ENCODE data around the gene F2R. TPM values are rescaled to one million over a fixed set of nuclear protein-coding genes. Genes with fewer than 3 reads are reported as not detected.
A peak's percentile ranks its signal among the peaks of the same experiment; 100 is the strongest.

F2R gene
- total RNA-seq, 1 experiment from 2014 or later, result 16.9 TPM

DNA sequence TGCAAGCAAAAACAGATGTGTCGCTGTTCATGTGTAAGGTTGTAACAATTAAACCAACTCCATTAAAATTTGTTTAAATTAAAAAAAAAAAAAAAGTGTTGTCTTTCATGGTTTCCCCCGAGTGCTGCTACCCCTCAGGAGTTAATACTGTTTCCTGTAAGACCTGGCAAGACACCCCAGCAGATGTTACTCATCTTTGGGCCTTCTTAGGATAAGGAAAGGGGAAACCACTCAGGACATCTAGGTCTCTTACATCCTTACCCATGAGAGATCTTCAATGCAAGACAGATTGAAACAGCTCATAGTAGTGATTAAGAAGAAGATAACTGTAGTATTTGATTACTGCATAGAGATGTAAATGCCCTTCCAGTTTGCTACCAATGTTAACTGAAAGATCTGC, 33.5 kb upstream of the F2R start:
- no peaks in the 10 kb centered on the region for H3K27me3 ChIP-seq (ENCODE audit: low read length)
- TF ChIP-seq, protein P1, sequence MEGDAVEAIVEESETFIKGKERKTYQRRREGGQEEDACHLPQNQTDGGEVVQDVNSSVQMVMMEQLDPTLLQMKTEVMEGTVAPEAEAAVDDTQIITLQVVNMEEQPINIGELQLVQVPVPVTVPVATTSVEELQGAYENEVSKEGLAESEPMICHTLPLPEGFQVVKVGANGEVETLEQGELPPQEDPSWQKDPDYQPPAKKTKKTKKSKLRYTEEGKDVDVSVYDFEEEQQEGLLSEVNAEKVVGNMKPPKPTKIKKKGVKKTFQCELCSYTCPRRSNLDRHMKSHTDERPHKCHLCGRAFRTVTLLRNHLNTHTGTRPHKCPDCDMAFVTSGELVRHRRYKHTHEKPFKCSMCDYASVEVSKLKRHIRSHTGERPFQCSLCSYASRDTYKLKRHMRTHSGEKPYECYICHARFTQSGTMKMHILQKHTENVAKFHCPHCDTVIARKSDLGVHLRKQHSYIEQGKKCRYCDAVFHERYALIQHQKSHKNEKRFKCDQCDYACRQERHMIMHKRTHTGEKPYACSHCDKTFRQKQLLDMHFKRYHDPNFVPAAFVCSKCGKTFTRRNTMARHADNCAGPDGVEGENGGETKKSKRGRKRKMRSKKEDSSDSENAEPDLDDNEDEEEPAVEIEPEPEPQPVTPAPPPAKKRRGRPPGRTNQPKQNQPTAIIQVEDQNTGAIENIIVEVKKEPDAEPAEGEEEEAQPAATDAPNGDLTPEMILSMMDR (conservative IDR thresholded peaks at IDR 0.05; ENCODE audit: low read depth, low read length), result no peak
- TF ChIP-seq EZH2 (IDR thresholded peaks at IDR 0.05; ENCODE audit: low read length, unreplicated experiment), result no peak
- TF ChIP-seq EZH2phosphoT487 (IDR thresholded peaks at IDR 0.05; ENCODE audit: borderline replicate concordance, low read length), result no peak
- CTCF ChIA-PET, result no interaction called here

DNA sequence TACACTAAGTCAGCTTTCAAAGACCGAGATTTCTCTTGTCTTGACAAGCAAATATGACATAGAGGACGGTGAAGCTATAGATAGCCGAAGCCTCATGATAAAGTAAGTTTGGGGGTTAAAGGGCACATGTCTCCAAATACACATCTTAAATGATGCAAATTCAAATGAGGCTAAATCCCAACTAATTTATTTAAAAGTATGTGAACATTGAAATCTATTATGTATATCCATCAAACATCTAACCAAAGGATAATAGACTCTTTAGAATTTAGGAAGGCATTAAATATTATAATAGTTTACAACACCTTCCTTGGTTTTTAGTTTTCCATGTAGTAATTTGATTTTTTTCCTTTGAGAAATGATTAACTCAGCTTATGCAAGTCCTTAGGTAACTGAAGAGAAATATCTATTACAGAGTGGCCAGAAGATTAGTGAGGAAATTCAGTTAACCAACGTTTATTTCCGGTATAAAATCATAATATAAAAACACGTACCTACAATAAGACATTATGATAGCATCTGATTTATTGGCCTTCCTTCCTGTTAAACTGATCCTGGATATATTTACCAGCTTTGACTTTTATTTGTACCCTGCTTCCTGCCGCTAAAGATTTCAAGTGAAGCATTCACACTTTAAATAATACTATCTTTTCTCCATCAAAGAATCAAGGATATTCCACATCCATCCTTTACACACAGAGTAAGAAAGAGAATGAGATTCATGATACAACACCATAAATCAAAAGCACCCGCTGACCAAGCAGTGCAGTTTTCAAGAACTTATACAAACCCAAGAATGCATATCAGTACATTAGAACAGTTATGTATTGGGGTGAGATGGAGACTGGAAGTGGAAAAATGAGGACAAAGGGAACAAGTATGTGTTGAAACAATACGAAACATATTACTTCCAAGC, 31.9 kb upstream of the F2R start:
- TF ChIP-seq EZH2 (IDR thresholded peaks at IDR 0.05; ENCODE audit: low read length, unreplicated experiment) (no peak), EZH2phosphoT487 (IDR thresholded peaks at IDR 0.05; ENCODE audit: borderline replicate concordance, low read length) (no peak)
- TF ChIP-seq, protein P1 (conservative IDR thresholded peaks at IDR 0.05; ENCODE audit: low read depth, low read length), result no peak
- no peak overlapping the region for H3K9ac ChIP-seq (ENCODE audit: low read length)
- H3K9me2 ChIP-seq (replicated peaks; ENCODE audit: low read length), result no peaks in the 10 kb centered on the region
- no peaks in the 10 kb centered on the region for H3K36me3 ChIP-seq (ENCODE audit: low read depth, low read length)
- no peaks in the 10 kb centered on the region for H3K27me3 ChIP-seq (ENCODE audit: low read length)
- no peaks in the 10 kb centered on the region for H3K9me3 ChIP-seq (ENCODE audit: low read length)
- H2AFZ ChIP-seq (ENCODE audit: low read length), result no peak overlapping the region; the same call in 1 of the 2 replicates
- TSS peak; percentile 68 for BruUV-seq (replicated peaks)
- no peaks in the 10 kb centered on the region for H4K20me1 ChIP-seq (ENCODE audit: low read length)
- H3K4me3 ChIP-seq (ENCODE audit: low read length), result no peak overlapping the region
- ChIA-PET POLR2A (ENCODE audit: unreplicated experiment) (interaction anchor here (0.6 kb wide), 1 partner anchor 55 kb away, joined by 3 read pairs; no protein-coding TSS in a partner anchor), CTCF (interaction anchor here (0.6 kb wide), 1 partner anchor 91 kb away, joined by 4 read pairs; no protein-coding TSS in a partner anchor)
- no peaks in the 10 kb centered on the region for H3F3A ChIP-seq (ENCODE audit: low read length, unreplicated experiment)
- no peak overlapping the region for H3K4me2 ChIP-seq (ENCODE audit: low read length)
- H3K79me2 ChIP-seq (ENCODE audit: low read length), result no peaks in the 10 kb centered on the region
- H3K27ac ChIP-seq (ENCODE audit: low read length), result no peak overlapping the region
- intact Hi-C loops (cut with micrococcal nuclease), result no loop called here
- H3K4me1 ChIP-seq (ENCODE audit: insufficient read depth, low read length), result peaks cover 11% of the 10 kb centered on the region
- ATAC-seq (peak; percentile 63), DNase-seq (no peak)

More for the DNA sequence above, 33.5 kb upstream of the F2R start:
- Histone ChIP-seq H3K4me3 (ENCODE audit: low read length) (no peak overlapping the region), H4K20me1 (ENCODE audit: low read length) (no peaks in the 10 kb centered on the region), H3K9me3 (ENCODE audit: low read length) (no peaks in the 10 kb centered on the region), H3F3A (ENCODE audit: low read length, unreplicated experiment) (no peaks in the 10 kb centered on the region), H3K27ac (ENCODE audit: low read length) (no peak overlapping the region), H3K9me2 (replicated peaks; ENCODE audit: low read length) (no peaks in the 10 kb centered on the region), H3K4me2 (ENCODE audit: low read length) (no peak overlapping the region), H3K4me1 (ENCODE audit: insufficient read depth, low read length) (no peaks in the 10 kb centered on the region; the same call in 1 of the 2 replicates), H3K36me3 (ENCODE audit: low read depth, low read length) (no peaks in the 10 kb centered on the region), H2AFZ (ENCODE audit: low read length) (no peak overlapping the region), H3K9ac (ENCODE audit: low read length) (no peak overlapping the region), H3K79me2 (ENCODE audit: low read length) (no peaks in the 10 kb centered on the region)
- intact Hi-C loops (cut with micrococcal nuclease), result no loop called here
- POLR2A ChIA-PET (ENCODE audit: unreplicated experiment), result no interaction called here
- no peak for DNase-seq
- BruUV-seq (replicated peaks), result no TSS peak
- no peak for ATAC-seq

All from PC-3 (cell line).